Thymus (tissue), 11 donors: ENCODE data around the gene HOXA6. TPM values are rescaled to one million over a fixed set of nuclear protein-coding genes. Genes with fewer than 3 reads are reported as not detected.

Source experiments
- DNase-seq, 9 donors: peaks; one replicate each; pipeline ENCODE4 v3.0.0-alpha.2; 2013; ENCODE audit warnings: low spot score in 9 of 9, low read depth in 6 of 9, missing footprints in 1 of 9
- H3K27ac ChIP-seq, 2 donors: one replicate each; pipeline ENCODE4 v1.5.1; 2013; ENCODE audit warnings: control low read depth in 1 of 2, low read depth in 1 of 2, low read length in 1 of 2, mild to moderate bottlenecking in 1 of 2, moderate library complexity in 1 of 2
- H3K27me3 ChIP-seq, 2 donors: one replicate each; pipeline ENCODE4 v1.5.1; 2013; ENCODE audit warnings: low read length in 1 of 2; ENCODE audit not compliant: control insufficient read depth in 2 of 2, insufficient read depth in 1 of 2
- H3K36me3 ChIP-seq, 2 donors: one replicate each; pipeline ENCODE4 v1.5.1; 2013; ENCODE audit warnings: low read length in 1 of 2, mild to moderate bottlenecking in 1 of 2, moderate library complexity in 1 of 2; ENCODE audit not compliant: control insufficient read depth in 2 of 2, insufficient read depth in 2 of 2
- H3K4me1 ChIP-seq, 2 donors: one replicate each; pipeline ENCODE4 v1.5.1; 2013; ENCODE audit warnings: low read length in 2 of 2; ENCODE audit not compliant: control insufficient read depth in 2 of 2, insufficient read depth in 2 of 2
- H3K4me3 ChIP-seq, 2 donors: one replicate each; pipeline ENCODE4 v1.5.1; 2013; ENCODE audit warnings: low read length in 2 of 2, control low read depth in 1 of 2, mild to moderate bottlenecking in 1 of 2
- H3K9me3 ChIP-seq, 2 donors: one replicate each; pipeline ENCODE4 v1.5.1; 2013; ENCODE audit warnings: low read length in 1 of 2, mild to moderate bottlenecking in 1 of 2; ENCODE audit not compliant: control insufficient read depth in 2 of 2, insufficient read depth in 1 of 2
- WGBS: extraction: QIAGEN DNeasy Blood & Tissue Kit; methylation state at CpG from one replicate; pipeline ENCODE4 v1.1.7; 2013; 5-methylcytosine and 5-hydroxymethylcytosine counted together
- polyA plus RNA-seq: library from polyadenylated mRNA; stranded (reverse); fragments of 200-250 nt; gene quantifications from one replicate; pipeline ENCODE4 v1.2.3, GENCODE V29; 2013
- total RNA-seq: library from RNA; stranded (reverse); fragments of 120-200 nt; gene quantifications from one replicate; pipeline ENCODE4 v1.2.4, GENCODE V29; 2013
- donor health status: healthy.

The HOXA6 gene
- total and polyA plus RNA-seq, 2 donors: 0.09 to 0.33 TPM

DNA sequence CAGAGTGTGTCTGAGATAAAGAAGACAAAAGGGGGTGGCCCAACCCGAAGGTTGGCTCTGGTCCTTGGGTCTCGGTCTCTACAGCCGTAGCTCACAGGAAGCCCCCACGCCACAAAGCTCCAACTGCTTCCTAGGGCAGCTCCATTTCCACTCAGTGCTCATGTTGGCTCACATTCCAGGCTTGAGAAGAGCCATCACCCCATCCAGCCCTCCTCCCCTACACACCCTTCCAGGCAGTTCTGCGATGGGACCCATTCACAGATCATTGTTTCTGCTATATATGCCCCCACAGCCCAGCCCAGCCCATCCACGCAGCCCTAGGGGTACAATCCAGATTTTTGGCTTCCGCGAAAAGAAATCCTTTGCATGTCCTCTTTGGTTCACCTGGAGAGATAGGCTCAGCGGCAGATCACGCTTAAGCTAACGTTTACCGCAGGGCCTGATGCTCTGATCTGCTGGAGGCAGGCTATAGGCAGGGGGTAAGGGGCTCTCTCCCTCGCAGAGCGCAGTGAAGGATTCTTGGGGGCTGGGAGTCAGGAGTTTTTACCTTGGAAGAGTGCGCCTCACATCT lies 43.7 kb upstream of the HOXA6 start:
- Histone ChIP-seq H3K4me3 (no peak overlapping the region), H3K9me3 (peaks cover 0 to 15% of the 10 kb centered on the region in 2 donors), H3K27me3 (peaks cover 68 to 100% of the 10 kb centered on the region in 2 donors), H3K36me3 (no peaks in the 10 kb centered on the region), H3K27ac (no peak overlapping the region), H3K4me1 (peaks cover 0 to 23% of the 10 kb centered on the region in 2 donors)
- DNase-seq: no peak
- WGBS: 28% methylated on average over 15 of the region's 15 CpGs

DNA sequence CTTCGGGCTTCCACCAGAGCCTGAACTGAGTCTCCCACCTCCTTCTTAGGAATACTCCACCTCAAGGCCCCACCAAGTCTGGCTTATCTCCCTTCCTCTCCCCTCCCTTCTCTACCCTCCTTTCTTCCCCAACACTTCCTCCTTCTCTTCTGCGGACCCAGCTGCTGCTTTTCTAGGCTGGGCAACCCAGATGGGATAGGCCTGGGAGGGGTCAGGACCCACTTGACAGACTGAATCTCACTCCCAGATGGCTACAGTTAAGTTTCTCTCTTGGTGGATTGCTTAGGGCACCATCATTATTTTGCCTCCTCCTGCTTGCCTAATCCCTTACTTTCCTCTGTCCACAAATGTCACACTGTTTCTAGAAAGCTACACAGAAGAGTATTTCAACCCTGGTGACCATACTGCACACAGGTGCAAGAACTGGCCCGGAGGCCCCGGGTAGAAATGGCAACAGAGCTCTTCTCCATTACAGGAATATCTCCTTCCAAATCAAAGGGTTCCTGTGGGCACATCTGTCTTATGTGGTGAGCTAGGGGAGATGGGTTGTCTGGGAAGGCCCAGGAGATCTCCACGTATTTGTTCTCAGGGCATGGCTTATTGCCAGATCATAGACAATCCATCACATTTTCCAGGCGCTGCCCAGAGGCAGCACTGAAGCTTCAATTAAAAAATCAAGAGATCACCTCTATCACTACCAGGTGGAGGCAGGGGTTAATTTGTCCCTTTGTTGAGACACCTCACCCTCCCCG lies 42.6 kb upstream of the HOXA6 start:
- WGBS: 39% methylated on average over 7 of the region's 7 CpGs

DNA sequence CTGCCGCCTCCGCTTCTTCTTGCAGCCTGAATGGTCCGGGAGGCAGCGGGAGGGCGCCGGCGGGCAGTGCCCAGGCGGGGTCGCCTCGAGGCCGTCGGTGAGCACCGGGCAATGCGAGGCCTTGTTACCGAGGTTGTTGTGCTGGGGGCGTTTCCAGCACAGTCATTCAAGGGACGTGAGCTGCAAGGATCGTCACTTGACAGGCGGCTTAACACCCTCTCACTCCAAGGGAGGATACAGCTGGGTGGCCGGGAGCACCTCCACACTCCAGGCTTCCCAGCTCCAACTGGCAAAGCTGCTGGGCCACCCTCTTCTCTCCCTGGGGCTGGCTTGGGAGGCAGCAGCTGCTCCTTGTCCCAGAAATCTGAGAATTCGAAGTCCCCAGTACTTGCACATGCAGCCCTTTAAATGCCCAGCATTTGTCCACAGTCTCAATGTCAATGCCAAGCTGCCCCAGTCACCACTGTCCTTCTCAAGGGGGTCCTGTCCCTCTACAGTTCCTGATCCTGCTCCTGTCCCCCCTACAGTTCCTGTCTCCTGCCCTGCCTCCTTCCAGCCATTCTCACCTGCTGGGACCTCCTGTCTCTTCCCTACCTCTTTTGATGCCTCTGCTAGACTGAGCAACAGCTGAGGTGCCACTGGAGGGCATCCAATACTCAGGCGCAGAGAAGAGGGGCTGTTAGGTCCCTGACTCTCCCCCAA lies 41.9 kb upstream of the HOXA6 start:
- WGBS: 14% methylated on average over 22 of the region's 22 CpGs
- no peak for DNase-seq
- peaks cover 72 to 100% of the 10 kb centered on the region in 2 donors for H3K27me3 ChIP-seq
- no peak overlapping the region for H3K4me3 ChIP-seq
- peaks cover 12 to 39% of the 10 kb centered on the region in 2 donors for H3K4me1 ChIP-seq
- peaks cover 0 to 23% of the 10 kb centered on the region in 2 donors for H3K9me3 ChIP-seq
- no peak overlapping the region for H3K27ac ChIP-seq
- H3K36me3 ChIP-seq: no peaks in the 10 kb centered on the region

More for the DNA sequence above, 42.6 kb upstream of the HOXA6 start:
- no peak overlapping the region for H3K4me3 ChIP-seq
- H3K27me3 ChIP-seq: peaks cover 72 to 100% of the 10 kb centered on the region in 2 donors
- H3K9me3 ChIP-seq: peaks cover 0 to 18% of the 10 kb centered on the region in 2 donors
- no peak overlapping the region for H3K27ac ChIP-seq
- H3K4me1 ChIP-seq: peaks cover 7 to 32% of the 10 kb centered on the region in 2 donors
- no peak for DNase-seq
- H3K36me3 ChIP-seq: no peaks in the 10 kb centered on the region

DNA sequence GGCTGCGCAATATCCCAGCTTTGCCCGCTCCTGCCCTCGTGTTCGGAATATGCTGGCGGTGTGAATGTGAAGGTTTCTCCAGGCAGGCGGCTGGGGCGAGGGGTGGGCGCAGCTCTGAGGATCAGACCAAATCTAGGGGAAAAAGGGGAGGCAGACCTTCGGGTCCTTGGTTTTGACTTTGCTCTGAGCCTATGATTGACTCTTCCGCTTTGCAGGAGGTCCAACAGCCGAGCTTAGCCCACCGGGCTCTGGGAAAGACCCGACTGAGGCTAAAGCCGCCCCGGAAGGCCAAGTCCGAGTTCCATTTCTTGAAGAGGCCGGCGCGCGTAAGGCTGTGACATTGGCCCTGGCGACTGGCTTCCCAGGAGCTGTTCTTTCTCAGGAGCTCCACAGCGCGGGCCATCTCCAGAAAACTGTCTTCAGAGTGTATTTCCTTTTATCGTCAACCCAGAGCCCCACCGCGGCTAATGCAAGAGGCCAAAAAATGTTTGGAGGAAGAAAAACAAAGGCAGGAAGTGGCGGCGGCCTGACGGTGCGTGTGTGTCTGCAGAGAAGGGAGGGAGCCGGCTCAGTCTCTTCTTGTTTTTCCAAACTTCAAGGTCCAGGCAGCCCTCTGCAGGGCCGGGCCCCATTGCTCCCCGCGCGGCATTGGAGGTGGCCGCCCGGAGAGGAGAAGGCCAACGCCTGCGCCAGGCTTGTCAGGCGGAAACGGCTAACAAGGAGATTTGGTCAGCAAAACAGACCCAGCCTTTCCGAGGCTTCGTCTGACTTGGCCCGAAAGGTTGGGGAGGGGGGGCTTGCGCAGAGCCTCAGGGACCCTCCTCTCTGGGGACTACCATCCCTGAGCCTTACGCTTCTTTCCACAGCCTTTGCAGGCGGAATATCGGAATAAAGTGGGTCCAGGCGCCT lies 41.1 kb upstream of the HOXA6 start:
- peak in 1 of 9 donors; percentile 62 for DNase-seq
- Histone ChIP-seq H3K4me3 (peak overlapping the region in 1 of 2 donors; percentile 20), H3K9me3 (peaks cover 0 to 23% of the 10 kb centered on the region in 2 donors), H3K4me1 (peaks cover 14 to 46% of the 10 kb centered on the region in 2 donors), H3K27me3 (peaks cover 77 to 100% of the 10 kb centered on the region in 2 donors), H3K36me3 (no peaks in the 10 kb centered on the region), H3K27ac (no peak overlapping the region)
- WGBS: 4% methylated on average over 49 of the region's 49 CpGs

DNA sequence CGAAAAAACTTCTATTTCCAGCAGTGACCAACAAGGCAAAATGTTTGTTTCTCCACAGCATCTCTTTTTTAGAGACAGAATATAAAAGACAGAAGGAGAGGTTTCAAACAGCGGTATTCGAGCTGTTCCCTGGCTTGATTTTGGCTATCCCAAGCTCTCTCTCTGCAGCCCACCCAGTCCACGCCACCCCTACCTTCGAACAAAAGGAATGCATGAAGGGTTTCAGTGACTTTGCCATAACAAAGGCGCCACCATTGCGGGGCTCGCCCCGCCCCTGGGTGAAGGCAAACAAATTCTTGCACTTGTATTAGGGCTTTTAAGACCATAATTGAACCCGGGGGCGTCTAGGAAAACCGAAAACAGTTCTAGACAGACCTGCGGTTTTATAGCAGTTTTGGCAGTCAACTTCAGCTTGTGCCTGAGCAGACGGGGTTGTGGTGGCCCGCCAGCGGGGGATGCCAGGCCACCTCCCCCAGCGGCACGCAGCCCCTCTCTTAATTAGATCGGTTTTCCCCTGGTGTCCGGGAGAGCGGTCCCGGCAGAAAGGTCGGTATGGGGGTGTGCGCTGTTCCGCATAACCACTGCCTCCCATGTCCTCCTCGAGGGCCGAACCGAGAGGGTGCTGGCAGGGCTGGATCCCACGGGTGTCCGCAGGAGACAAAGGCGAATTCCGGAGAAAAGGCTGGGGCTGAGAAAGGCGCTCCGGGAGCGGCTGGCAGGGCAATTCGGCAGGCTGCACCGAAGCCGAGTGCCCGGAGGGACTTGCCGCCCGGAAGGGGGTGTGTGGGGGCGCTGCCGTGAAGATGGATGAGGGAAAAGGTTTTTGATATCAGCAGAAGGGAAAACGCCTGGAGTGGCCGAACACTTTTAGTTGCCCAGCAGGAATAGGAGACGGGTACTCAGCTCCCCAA lies 40.2 kb upstream of the HOXA6 start:
- peaks cover 14 to 50% of the 10 kb centered on the region in 2 donors for H3K4me1 ChIP-seq
- 5% methylated on average over 46 of the region's 46 CpGs for WGBS

DNA sequence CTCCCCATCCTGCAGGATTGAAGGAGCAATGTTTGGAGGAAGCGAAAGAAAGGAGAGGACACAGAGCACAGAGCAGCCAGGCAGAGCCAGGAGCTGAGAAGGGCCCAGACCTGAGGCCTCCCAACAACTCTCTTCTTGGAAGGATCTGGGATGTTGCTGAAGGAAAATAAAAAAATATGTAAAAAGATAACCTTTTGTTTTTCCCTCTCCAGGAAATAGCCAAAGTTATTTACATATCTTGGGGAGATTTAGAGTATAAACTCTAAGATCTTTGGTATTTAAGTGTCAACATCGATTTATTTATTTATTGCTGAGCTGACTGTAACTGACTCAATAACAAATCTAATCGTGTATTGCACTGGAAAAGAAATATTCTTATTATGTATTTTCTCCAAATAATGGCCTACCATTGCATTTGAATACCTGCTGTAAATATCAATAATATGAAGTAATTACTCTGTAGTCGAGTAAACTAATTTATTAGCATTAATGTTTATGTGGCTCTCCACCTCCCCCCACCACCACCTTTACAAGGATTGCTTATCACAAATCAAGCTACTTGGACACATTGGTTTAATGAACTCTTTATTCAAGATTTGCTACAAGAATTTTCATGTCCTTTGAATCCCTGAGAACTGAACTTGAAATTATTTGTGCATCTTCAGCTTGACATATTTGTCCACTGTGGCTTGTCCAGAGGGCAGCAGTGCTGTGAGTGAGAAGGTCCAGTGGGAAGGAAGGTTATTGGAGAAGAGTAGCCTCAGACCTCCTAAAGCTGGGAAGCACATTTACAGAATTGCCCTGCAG lies 39.3 kb upstream of the HOXA6 start:
- Histone ChIP-seq H3K27me3 (peaks cover 76 to 100% of the 10 kb centered on the region in 2 donors), H3K36me3 (no peaks in the 10 kb centered on the region), H3K4me1 (peaks cover 14 to 45% of the 10 kb centered on the region in 2 donors), H3K27ac (no peak overlapping the region), H3K4me3 (no peak overlapping the region), H3K9me3 (peaks cover 0 to 18% of the 10 kb centered on the region in 2 donors)
- 18% methylated on average over 4 of the region's 4 CpGs for WGBS
- DNase-seq: no peak

More for the DNA sequence above, 40.2 kb upstream of the HOXA6 start:
- Histone ChIP-seq H3K36me3 (no peaks in the 10 kb centered on the region), H3K9me3 (peaks cover 0 to 23% of the 10 kb centered on the region in 2 donors), H3K27me3 (peaks cover 75 to 100% of the 10 kb centered on the region in 2 donors), H3K27ac (no peak overlapping the region), H3K4me3 (peak overlapping the region in 1 of 2 donors; percentile 20)
- DNase-seq: no peak

DNA sequence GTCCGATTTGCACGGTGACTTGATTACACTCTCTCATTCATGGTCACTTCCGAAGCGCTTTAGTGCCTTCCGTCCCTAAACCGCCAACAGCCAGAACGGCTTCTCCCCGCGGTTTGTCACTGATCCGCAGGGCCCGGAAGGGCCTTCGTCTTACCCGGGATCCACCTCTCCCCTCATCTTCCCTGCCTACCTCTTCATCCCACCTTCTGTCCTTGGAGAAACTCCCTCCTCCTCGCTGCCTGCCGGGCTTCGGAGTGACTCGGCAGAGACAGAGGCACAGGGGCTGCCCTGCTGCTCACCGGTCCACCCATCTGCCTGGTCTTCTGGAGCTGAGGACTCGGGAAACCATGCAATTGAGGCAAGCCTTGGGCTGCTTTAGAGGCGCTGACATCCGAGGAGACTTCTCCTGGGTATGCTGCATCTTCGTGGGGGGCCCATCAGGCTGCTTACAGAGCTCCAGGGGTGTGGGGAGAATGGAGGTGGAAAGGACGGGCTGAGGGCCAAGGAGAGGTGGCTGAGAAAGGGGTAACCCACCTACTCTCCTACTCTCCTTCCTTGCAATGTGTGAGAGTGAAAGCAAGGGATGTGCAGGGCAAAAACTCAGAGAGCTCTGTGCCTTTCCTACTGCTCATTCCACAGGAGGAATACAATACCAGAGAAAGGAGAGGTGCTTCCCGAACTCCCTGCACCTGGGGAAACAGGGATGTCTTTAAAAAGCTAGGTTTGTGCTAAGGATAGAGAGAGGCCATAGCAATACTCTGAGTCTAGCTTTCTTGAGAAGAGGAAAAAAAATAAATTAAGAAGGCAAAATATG lies 38.5 kb upstream of the HOXA6 start:
- WGBS: 6% methylated on average over 24 of the region's 24 CpGs
- no peak overlapping the region for H3K27ac ChIP-seq
- peaks cover 14 to 45% of the 10 kb centered on the region in 2 donors for H3K4me1 ChIP-seq
- H3K36me3 ChIP-seq: no peaks in the 10 kb centered on the region
- peaks cover 0 to 16% of the 10 kb centered on the region in 2 donors for H3K9me3 ChIP-seq
- no peak for DNase-seq
- no peak overlapping the region for H3K4me3 ChIP-seq
- H3K27me3 ChIP-seq: peaks cover 77 to 100% of the 10 kb centered on the region in 2 donors
